Fibroblast of pulmonary artery (primary cell): Measurements from ENCODE around the gene TSPAN18.

Experiments
- DNase-seq: peaks from one replicate; pipeline ENCODE4 v3.0.0-alpha.2; 2010; ENCODE audit warnings: low read depth
- H3K4me3 ChIP-seq: replicated peaks from 2 replicates; pipeline ENCODE4 v1.5.1; 2011; ENCODE audit warnings: low read depth, mild to moderate bottlenecking, control low read depth, low read length, moderate library complexity
- TF ChIP-seq, protein P1 (sequence below): IDR thresholded peaks from 2 replicates; pipeline ENCODE4 v1.5.1; 2011; ENCODE audit warnings: mild to moderate bottlenecking, control low read depth, low read length, inconsistent platforms; ENCODE audit errors: missing control alignments

Gene TSPAN18

DNA sequence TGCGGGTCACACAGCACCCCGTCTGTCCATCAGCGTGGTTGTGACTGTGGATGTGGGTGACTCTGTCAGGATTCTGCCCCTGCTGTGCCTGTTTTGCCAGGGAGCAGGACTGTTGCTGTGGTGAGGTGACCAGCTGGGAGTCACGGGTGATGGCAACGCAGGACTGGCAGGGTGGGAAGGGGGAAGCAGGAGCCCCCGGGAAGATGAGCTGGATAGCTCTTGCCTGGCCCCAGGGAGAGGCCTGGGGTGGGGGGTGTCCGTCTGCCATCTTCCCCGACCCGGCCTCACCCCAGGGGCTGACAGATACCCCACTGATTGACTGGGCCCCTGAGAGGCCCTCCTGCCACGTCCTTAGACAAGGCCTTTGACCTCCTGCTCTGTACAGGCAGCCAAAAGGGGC is 34.3 kb upstream of the TSPAN18 start:
- DNase-seq, result no peak
- H3K4me3 ChIP-seq, result no peak overlapping the region
- TF ChIP-seq, protein P1, sequence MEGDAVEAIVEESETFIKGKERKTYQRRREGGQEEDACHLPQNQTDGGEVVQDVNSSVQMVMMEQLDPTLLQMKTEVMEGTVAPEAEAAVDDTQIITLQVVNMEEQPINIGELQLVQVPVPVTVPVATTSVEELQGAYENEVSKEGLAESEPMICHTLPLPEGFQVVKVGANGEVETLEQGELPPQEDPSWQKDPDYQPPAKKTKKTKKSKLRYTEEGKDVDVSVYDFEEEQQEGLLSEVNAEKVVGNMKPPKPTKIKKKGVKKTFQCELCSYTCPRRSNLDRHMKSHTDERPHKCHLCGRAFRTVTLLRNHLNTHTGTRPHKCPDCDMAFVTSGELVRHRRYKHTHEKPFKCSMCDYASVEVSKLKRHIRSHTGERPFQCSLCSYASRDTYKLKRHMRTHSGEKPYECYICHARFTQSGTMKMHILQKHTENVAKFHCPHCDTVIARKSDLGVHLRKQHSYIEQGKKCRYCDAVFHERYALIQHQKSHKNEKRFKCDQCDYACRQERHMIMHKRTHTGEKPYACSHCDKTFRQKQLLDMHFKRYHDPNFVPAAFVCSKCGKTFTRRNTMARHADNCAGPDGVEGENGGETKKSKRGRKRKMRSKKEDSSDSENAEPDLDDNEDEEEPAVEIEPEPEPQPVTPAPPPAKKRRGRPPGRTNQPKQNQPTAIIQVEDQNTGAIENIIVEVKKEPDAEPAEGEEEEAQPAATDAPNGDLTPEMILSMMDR, result no peak

GRCh38 chr11:44693654-44694119 is 33.1 kb upstream of the TSPAN18 start:
- no peak overlapping the region for H3K4me3 ChIP-seq
- no peak for DNase-seq
- TF ChIP-seq, protein P1, result no peak

DNA sequence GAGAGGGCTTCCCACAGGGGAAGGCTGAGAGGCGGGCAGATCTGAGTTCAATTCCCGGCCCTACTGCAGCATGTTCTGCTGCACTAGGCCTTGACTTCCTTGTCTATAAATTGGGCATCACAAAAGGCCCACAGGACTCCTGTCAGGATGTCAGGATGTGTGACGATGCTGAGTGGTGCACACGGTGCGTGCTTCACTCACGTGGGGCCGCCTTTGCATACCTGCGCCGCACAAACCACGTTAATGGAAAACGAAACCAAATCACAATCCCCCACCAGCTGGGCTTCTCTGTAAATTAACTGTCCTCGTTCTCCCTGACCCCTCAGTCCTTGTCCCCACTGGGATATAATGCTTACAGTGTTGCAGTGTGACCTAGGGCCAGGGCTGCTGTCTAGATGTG is 32.3 kb upstream of the TSPAN18 start:
- TF ChIP-seq, protein P1, result no peak
- H3K4me3 ChIP-seq, result no peak overlapping the region
- DNase-seq, result no peak

DNA sequence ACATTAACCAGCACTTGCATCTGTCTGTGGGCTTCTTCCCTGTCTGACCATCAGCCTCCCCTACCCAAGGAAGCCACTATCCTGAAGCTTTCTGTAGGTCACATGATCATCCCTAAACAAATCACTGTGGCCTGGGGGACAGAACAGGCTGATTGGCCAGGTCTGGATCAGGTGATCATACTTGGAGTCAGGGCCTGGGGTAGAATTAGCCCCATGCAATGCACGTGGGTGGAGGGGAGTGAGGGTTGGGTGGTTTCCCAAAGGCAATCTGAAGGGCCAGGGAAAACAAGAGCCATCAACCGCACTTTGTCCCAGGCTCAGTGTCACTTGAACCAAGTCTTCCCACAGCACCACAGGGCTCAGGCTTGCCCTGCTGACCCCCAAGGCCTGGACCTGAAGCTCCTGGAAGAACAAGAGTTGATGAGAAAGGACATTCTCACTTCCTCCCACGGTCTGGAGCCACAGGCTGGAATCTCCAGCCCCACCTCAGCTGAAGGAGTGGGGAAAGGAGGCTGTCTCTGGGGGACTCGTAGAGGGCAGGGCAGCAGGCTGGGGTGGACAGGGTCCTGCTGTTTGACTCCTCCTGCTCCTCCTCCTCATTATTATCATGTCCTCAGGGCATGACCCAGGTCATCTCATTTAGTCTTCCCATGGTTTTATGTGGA is 31.5 kb upstream of the TSPAN18 start:
- DNase-seq, result no peak
- TF ChIP-seq, protein P1, result no peak
- no peak overlapping the region for H3K4me3 ChIP-seq

GRCh38 chr11:44698252-44698912 is 28.4 kb upstream of the TSPAN18 start:
- no peak overlapping the region for H3K4me3 ChIP-seq
- TF ChIP-seq, protein P1, result no peak
- no peak for DNase-seq

DNA sequence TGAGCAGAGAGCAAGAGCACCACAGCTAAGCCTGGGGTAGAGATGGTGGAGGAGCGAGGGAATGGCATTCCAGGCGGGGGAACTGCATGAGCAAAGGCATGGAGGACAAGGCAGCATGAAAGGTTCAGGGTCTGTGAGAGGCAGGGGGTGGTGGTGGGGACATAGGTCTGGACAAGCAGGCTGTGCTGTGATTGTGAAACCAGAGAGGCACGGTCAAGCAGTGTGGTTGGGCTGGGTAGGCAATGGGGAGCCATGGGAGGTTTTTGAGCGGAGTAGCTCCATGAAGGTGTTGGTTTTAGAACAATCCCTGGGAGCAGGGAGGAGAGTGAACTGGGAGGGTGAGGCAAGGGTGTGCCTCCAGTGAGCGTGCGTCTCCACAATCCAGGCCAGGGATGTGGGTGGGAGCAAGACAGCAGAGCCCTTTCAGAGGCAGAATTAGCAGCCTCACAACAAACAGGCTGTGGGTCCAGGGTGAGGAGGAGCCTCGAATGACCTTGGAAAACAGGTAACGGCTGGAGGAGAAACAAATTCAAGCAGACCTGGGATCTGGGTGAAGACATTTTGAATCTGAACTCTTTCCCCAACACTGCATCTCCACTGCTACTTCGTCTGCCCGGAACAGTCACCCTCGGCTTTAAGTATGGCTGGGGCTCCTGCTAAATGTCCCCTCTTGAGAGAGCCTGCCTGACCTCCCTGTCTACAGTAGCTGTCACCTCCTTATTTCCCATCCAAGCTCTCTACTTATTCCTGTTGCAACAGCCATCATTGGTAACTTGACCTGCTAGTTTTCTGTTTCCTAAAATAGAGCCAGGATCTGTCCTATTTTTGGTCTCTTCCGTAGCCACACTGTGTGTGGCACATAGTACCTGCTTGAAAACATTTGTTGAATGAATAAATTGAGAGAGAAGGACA is 27.0 kb upstream of the TSPAN18 start:
- no peak overlapping the region for H3K4me3 ChIP-seq
- no peak for DNase-seq
- TF ChIP-seq, protein P1, result no peak
